ENCODE data around the gene LILRB5. TPM values are rescaled to one million over a fixed set of nuclear protein-coding genes. Genes with fewer than 3 reads are reported as not detected.
A peak's percentile ranks its signal among the peaks of the same experiment; 100 is the strongest.

LILRB5 gene
- not detected in 2 replicates for total RNA-seq (2021; fragmentation: NEBNext Ultra II Directional; extraction: Animal tissue kit (Norgen Biotek cat#: 25700))
- 0.05 and 0.06 TPM in 2 replicates for polyA plus RNA-seq (2011; rRNA removed)
- polyA plus RNA-seq (2011; cell fraction: cytosol; rRNA removed), result 0.06 TPM
- 0.16 TPM for polyA plus RNA-seq (2011; cell fraction: nucleus; rRNA removed)
- 0.10 TPM in 1 of 4 replicates, not detected in the others for polyA plus RNA-seq (2012, experiment 1 of 2)
- polyA plus RNA-seq (2012, experiment 2 of 2), result not detected
- polyA plus RNA-seq (2013, experiment 1 of 2), result 0.02 TPM
- polyA plus RNA-seq (2013, experiment 2 of 2), result 0.02 TPM
- polyA minus RNA-seq (2011; rRNA and poly(A)+ RNA removed), result 0.06 TPM in 1 of 2 replicates, not detected in the other
- polyA minus RNA-seq (2011; cell fraction: cytosol; rRNA and poly(A)+ RNA removed), result not detected
- 0.10 TPM for polyA minus RNA-seq (2011; cell fraction: nucleus; rRNA and poly(A)+ RNA removed)
- long read RNA-seq, experiment 1, result 0 reads
- long read RNA-seq, experiment 2, result 0 reads

DNA sequence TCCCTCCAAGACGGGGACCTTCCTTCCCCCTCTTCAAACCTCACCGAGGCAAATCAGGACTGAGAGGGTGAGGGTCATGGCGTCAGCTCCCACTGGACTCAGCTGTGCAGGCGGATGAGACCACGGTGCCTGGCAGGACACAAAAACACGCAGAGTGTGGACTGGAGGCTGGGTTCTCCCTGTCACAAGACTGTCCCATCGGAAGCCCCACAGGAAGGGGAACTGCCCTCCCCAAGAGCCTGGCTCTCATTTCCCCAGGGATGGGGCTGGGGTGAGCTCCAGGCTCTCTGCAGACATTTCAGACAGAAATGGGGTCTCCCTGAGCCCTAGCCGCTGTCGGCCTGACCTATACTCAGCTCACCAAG, at the start of gene LILRB5:
Gene LILRB5, minus strand, starts transcription at position 158 of the 365 bp plus-strand sequence. Its CDS starts 80 bp downstream, at position 78.
- no peaks in the 10 kb centered on the region for H4K20me1 ChIP-seq (replicated peaks in 1 of 2; ENCODE audit: control insufficient read depth in 1 of 2, insufficient read depth in 2 of 2, low read length in 2 of 2)
- no peaks in the 10 kb centered on the region for H3K9me3 ChIP-seq (ENCODE audit: insufficient read depth in 2 of 2, low read depth in 1 of 2, low read length in 1 of 2)
- no peak within 1 kb of the TSS for H4K8ac ChIP-seq (ENCODE audit: extremely low read depth, insufficient read depth, low read length)
- DNase-seq (ENCODE audit: low read depth in 1 of 2, low spot score in 2 of 2) (peak in 1 of 2 experiments; percentile 38), FAIRE-seq (no peak)
- ChIA-PET CTCF (ENCODE audit: partially characterized antibody) (interaction anchor here (1.0 to 2.7 kb wide), 5 partner anchors 9 to 68 kb away, joined by 3 to 35 read pairs (median 5); no protein-coding TSS in a partner anchor), POLR2A (ENCODE audit: partially characterized antibody) (interaction anchor here (1.0 to 2.3 kb wide), 5 partner anchors 9 to 60 kb away, joined by 3 to 11 read pairs (median 8); no protein-coding TSS in a partner anchor)
- H3K23ac ChIP-seq (ENCODE audit: insufficient read length), result no peak within 1 kb of the TSS
- no peaks in the 10 kb centered on the region for H3K79me2 ChIP-seq (ENCODE audit: control insufficient read depth in 1 of 2, insufficient read depth in 2 of 2, low read length in 2 of 2)
- no peak within 1 kb of the TSS for H3K27ac ChIP-seq (ENCODE audit: low read depth, low read length)
- no peaks in the 10 kb centered on the region for H3K36me3 ChIP-seq (ENCODE audit: control insufficient read depth in 2 of 4, insufficient read depth in 4 of 4, low read length in 3 of 4)
- H2BK20ac ChIP-seq (ENCODE audit: low read length), result no peak within 1 kb of the TSS
- no peaks in the 10 kb centered on the region for H3K79me1 ChIP-seq (ENCODE audit: low read depth, low read length)
- no peak within 1 kb of the TSS for H3K9ac ChIP-seq (replicated peaks in 1 of 4; ENCODE audit: extremely low read depth in 1 of 4, low read depth in 3 of 4, low read length in 3 of 4)
- H2BK15ac ChIP-seq (ENCODE audit: low read length), result 0 out of 2 replicates have a peak within 1 kb of the TSS, but pooled peaks have one; percentile 13
- no peak within 1 kb of the TSS for H3K4me3 ChIP-seq (ENCODE audit: extremely low read depth in 1 of 4, insufficient read depth in 2 of 4, low read depth in 3 of 4, low read length in 4 of 4)
- 0 out of 2 replicates have a peak within 1 kb of the TSS, but pooled peaks have one; percentile 19 for H2BK12ac ChIP-seq (ENCODE audit: low read depth, low read length)
- peak within 1 kb of the TSS; percentile 53; the same call in 1 of the 2 replicates for H2AK5ac ChIP-seq (ENCODE audit: low read depth, low read length)
- no peak within 1 kb of the TSS for H3K14ac ChIP-seq (ENCODE audit: insufficient read length)
- no peak for TF ChIP-seq TEAD4 (IDR thresholded peaks at IDR 0.05; ENCODE audit: low read depth, low read length)
- no peak for TF ChIP-seq POLR2AphosphoS5 (IDR thresholded peaks at IDR 0.05; ENCODE audit: low read depth, low read length)
- TF ChIP-seq, protein P1, sequence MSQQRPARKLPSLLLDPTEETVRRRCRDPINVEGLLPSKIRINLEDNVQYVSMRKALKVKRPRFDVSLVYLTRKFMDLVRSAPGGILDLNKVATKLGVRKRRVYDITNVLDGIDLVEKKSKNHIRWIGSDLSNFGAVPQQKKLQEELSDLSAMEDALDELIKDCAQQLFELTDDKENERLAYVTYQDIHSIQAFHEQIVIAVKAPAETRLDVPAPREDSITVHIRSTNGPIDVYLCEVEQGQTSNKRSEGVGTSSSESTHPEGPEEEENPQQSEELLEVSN (IDR thresholded peaks at IDR 0.05), result no peak
- no peak within 1 kb of the TSS for H2BK5ac ChIP-seq (ENCODE audit: low read depth, low read length)
- H2AFZ ChIP-seq (ENCODE audit: low read length), result no peak within 1 kb of the TSS
- no peak within 1 kb of the TSS for H4K91ac ChIP-seq (replicated peaks; ENCODE audit: insufficient read length, low read length)
- no peak within 1 kb of the TSS for H4K5ac ChIP-seq (ENCODE audit: insufficient read length, low read depth, low read length)
- no peaks in the 10 kb centered on the region; a peak in 2 of 7 replicates for H3K27me3 ChIP-seq (replicated peaks in 1 of 4; ENCODE audit: control insufficient read depth in 3 of 4, extremely low read depth in 1 of 4, insufficient read depth in 3 of 4, low read length in 3 of 4)
- H3K23me2 ChIP-seq (ENCODE audit: low read depth, low read length), result no peaks in the 10 kb centered on the region
- no peak within 1 kb of the TSS for H2BK120ac ChIP-seq (replicated peaks; ENCODE audit: low read depth, low read length)
- no peak within 1 kb of the TSS for H3K4me2 ChIP-seq (ENCODE audit: insufficient read depth in 1 of 2, low read depth in 2 of 2, low read length in 2 of 2)
- WGBS, 2 experiments (ENCODE audit: extremely low coverage in 1 of 2, insufficient coverage in 1 of 2, insufficient read length in 1 of 2, insufficient replicate concordance in 2 of 2, low coverage in 1 of 2, low lambda C conversion rate in 2 of 2, missing lambda C conversion rate in 1 of 2), result 89% methylated on average over 9 of the region's 9 CpGs; no CpG with 5 or more reads in 1 of the 2 experiments
- no peak within 1 kb of the TSS for H3K56ac ChIP-seq (replicated peaks; ENCODE audit: insufficient read length, low read depth, low read length)
- H3K4ac ChIP-seq (replicated peaks; ENCODE audit: insufficient read length, low read depth, low read length), result no peak within 1 kb of the TSS
- H3K18ac ChIP-seq (ENCODE audit: extremely low read depth, low read length), result no peak within 1 kb of the TSS
- H3K4me1 ChIP-seq (replicated peaks in 1 of 4; ENCODE audit: control insufficient read depth in 3 of 4, insufficient read depth in 4 of 4, low read length in 3 of 4), result peaks cover 0 to 13% (median 1%) of the 10 kb centered on the region in 4 experiments; a peak in 4 of 7 replicates

All from H1 (cell line).